Stimulated activated CD8-positive, alpha-beta memory T cell treated with anti-CD3 and anti-CD28 coated beads, Interleukin-12 subunit alpha, Interleukin-12 subunit beta, amount 100 ng/mL, for 24 hours (primary cell): Measurements from ENCODE around the gene CRBN.

Experiments used
- DNase-seq: peaks from one replicate; pipeline ENCODE4 v3.0.0-alpha.2; 2020; ENCODE audit errors: extremely low read depth

Gene CRBN

GRCh38 chr3:3170998-3171397 lies 8.5 kb downstream of the CRBN start:
- DNase-seq = no peak

GRCh38 chr3:3165650-3166049 lies 13.8 kb downstream of the CRBN start:
- no peak for DNase-seq

GRCh38 chr3:3165241-3165640 lies 14.2 kb downstream of the CRBN start:
- DNase-seq = no peak

- DNase-seq = no peak
Measured at GRCh38 chr3:3160826-3161225, 18.7 kb downstream of the CRBN start.

- DNase-seq = no peak
Measured at GRCh38 chr3:3157484-3157883, 22.0 kb downstream of the CRBN start.

- no peak for DNase-seq
Measured at GRCh38 chr3:3154879-3155610, 24.4 kb downstream of the CRBN start.

GRCh38 chr3:3151513-3151912 lies 28.0 kb downstream of the CRBN start:
- no peak for DNase-seq

- no peak for DNase-seq
Measured at GRCh38 chr3:3149560-3149959, 29.9 kb downstream of the CRBN start.

GRCh38 chr3:3145831-3146230 lies 33.7 kb downstream of the CRBN start:
- DNase-seq = no peak

- no peak for DNase-seq
Measured at GRCh38 chr3:3141939-3142338, 37.6 kb downstream of the CRBN start.

- no peak for DNase-seq
Measured at GRCh38 chr3:3137526-3137925, 42.0 kb downstream of the CRBN start.

GRCh38 chr3:3134750-3135448 lies 44.6 kb downstream of the CRBN start:
- no peak for DNase-seq

GRCh38 chr3:3133500-3133899 lies 46.0 kb downstream of the CRBN start:
- no peak for DNase-seq

GRCh38 chr3:3129579-3129978 lies 49.9 kb downstream of the CRBN start:
- no peak for DNase-seq

- no peak for DNase-seq
Measured at GRCh38 chr3:3127432-3128010, 52.0 kb downstream of the CRBN start.

GRCh38 chr3:3126477-3127431 lies 52.7 kb downstream of the CRBN start, which contains the start of gene TRNT1:
TSS of gene TRNT1 (plus strand) at chr3:3126940. CDS start at chr3:3129041, 2,101 bp downstream.
- peak; percentile 94 for DNase-seq

- no peak for DNase-seq
Measured at GRCh38 chr3:3125977-3126376, 53.5 kb downstream of the CRBN start.

GRCh38 chr3:3119393-3119851 lies 60.1 kb downstream of the CRBN start:
- DNase-seq = no peak

GRCh38 chr3:3117651-3118050 lies 61.8 kb downstream of the CRBN start:
- no peak for DNase-seq

GRCh38 chr3:3113042-3113709 lies 66.3 kb downstream of the CRBN start:
- no peak for DNase-seq

- no peak for DNase-seq
Measured at GRCh38 chr3:3110749-3111361, 68.6 kb downstream of the CRBN start.
